Lower lobe of right lung (tissue), 2 donors: ENCODE results near the gene FGD2. TPM values are rescaled to one million over a fixed set of nuclear protein-coding genes. Genes with fewer than 3 reads are reported as not detected.

ENCODE experiments used
- ATAC-seq, 2 donors: fragments of 200-7000 bp; cut with Tn5 transposase; one replicate each; pipeline ENCODE4 v1.9.1; 2020 to 2022; ENCODE audit warnings: mild to moderate bottlenecking in 2 of 2, moderate library complexity in 2 of 2
- DNase-seq: peaks from one replicate; pipeline ENCODE4 v3.0.0-alpha.2; 2020
- H3K27ac ChIP-seq: fragments of 200-600 bp; one replicate; pipeline ENCODE4 v1.8.0; 2022
- H3K27me3 ChIP-seq: fragments of 200-600 bp; one replicate; pipeline ENCODE4 v1.8.0; 2022; ENCODE audit warnings: low read depth
- H3K36me3 ChIP-seq: fragments of 200-600 bp; one replicate; pipeline ENCODE4 v1.8.0; 2022; ENCODE audit warnings: mild to moderate bottlenecking
- H3K4me1 ChIP-seq: fragments of 200-600 bp; one replicate; pipeline ENCODE4 v1.8.0; 2022
- H3K4me3 ChIP-seq: fragments of 200-600 bp; one replicate; pipeline ENCODE4 v1.8.0; 2022; ENCODE audit warnings: mild to moderate bottlenecking
- H3K9me3 ChIP-seq: fragments of 200-600 bp; one replicate; pipeline ENCODE4 v1.8.0; 2022
- intact Hi-C: fragments of 100-400 bp; cut with DNase I; formaldehyde crosslinking; loops from one replicate; pipeline ENCODE4 v1.11.0; 2022
- total RNA-seq: library from RNA; stranded (reverse); fragmentation: NEBNext Ultra II Directional; extraction: Animal tissue kit (Norgen Biotek cat#: 25700); gene quantifications from one replicate; pipeline ENCODE4 v1.2.1, GENCODE V29; 2021
- TF ChIP-seq, protein P1 (sequence below): fragments of 200-600 bp; IDR thresholded peaks from one replicate; pipeline ENCODE4 v1.8.0; 2022; ENCODE audit warnings: antibody characterized with exemption, mild to moderate bottlenecking
- donor health status: DM: no; HTN: yes; CAD: no; lungs with severe emphysema.

FGD2 gene
- total RNA-seq, 1 donor from 2014 or later = 103 TPM

DNA sequence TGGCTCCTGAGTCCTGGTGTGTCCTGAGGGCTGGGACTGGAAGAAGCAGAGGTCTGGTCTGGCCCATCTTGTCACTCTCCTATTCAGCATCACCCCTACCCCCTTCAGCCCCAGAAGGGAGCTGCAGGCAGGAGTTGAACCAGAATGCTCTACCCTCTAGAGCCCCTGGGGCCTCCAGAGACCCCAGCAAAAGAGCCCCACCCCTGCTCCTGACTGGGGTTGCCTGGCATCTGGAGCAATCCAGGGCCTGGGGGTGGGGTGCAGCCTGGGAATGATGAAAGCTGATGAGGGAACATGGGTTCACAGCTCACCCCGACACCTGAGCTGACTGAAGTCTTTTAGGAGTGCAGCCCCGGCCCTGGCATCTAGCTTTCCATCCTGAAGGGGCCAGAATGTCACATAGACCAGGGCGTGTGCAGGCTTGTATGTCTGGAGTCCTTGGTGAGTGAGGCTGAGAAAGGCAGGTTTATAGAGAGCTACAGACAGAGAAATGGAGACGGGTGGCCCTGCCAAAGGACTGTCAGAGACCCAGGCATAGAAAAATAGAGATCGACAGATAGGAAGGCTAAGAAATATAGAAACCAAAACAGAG lies 12.2 kb downstream of the FGD2 start:
- H3K27me3 ChIP-seq = no peaks in the 10 kb centered on the region
- peak in 1 of 2 donors; percentile 3 for ATAC-seq
- intact Hi-C loops = no loop called here

DNA sequence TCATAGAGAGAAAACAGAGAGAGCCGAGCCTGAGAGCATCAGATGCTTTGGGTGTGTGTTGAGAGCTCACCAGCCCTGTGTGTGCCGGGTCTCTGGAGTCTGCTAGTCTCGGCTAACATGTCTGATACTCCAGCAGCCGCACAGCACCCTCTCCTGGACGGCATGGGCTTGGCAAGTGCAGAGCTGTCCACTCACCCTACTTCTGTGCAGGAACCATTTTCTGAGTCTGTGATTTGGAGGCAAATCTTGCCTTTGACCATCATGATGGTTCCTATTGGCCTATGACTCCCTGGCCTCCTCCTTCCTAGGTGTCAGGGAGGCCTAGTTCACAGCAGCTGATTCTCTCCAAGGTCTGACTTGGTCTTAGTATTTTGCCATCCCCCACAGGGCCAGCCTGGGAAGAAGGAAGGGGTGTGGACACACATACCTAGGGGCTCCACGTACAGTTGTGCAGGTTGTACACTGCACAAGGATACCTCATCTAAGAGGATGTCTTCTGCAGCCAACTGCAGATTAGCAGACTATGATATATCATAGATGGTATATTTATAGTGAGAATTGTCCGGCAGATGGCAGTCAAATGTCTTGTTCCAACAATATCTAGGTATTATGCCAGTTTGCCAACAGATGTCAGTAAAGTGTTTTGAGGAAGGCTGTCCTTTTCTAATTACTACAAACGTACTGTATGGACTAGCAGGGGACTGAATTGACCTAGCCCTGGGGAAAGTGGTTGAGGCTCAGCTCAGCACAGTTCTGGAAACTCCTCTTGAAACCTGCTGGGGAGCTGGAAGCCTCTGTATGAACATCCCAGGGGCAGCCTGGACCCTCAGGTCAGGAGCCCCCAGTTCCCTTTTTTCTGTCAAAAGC lies 13.0 kb downstream of the FGD2 start:
- H3K27ac ChIP-seq = peak overlapping the region; percentile 41
- ATAC-seq = peak; percentile 95 to 96

More for the DNA sequence above, 12.2 kb downstream of the FGD2 start:
- no peak overlapping the region for H3K27ac ChIP-seq
- peaks cover 46% of the 10 kb centered on the region for H3K36me3 ChIP-seq
- no peaks in the 10 kb centered on the region for H3K9me3 ChIP-seq
- H3K4me1 ChIP-seq = peaks cover 20% of the 10 kb centered on the region
- DNase-seq = no peak
- H3K4me3 ChIP-seq = no peak overlapping the region
- TF ChIP-seq, protein P1, sequence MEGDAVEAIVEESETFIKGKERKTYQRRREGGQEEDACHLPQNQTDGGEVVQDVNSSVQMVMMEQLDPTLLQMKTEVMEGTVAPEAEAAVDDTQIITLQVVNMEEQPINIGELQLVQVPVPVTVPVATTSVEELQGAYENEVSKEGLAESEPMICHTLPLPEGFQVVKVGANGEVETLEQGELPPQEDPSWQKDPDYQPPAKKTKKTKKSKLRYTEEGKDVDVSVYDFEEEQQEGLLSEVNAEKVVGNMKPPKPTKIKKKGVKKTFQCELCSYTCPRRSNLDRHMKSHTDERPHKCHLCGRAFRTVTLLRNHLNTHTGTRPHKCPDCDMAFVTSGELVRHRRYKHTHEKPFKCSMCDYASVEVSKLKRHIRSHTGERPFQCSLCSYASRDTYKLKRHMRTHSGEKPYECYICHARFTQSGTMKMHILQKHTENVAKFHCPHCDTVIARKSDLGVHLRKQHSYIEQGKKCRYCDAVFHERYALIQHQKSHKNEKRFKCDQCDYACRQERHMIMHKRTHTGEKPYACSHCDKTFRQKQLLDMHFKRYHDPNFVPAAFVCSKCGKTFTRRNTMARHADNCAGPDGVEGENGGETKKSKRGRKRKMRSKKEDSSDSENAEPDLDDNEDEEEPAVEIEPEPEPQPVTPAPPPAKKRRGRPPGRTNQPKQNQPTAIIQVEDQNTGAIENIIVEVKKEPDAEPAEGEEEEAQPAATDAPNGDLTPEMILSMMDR = no peak

DNA sequence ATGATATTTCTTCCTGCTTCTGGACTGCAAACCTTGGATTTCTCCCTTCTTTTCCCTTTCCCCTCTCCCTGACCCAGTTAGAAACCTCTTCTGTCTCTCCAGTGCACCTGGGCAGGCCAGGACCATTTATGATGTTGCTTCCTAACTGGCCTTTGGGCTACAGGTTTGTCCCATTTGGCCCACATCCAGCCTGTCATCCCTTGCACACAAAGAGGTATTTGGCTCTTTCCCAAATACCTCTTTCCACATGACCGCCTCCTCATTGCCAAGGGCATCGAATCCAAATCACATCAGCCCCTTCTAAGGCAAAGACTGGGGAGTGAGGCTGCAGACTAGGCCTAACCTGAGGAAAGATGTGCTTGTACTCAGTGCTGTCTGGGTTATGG lies 13.6 kb downstream of the FGD2 start:
- intact Hi-C loops = no loop called here
- TF ChIP-seq, protein P1 = no peak

More for the DNA sequence above, 13.0 kb downstream of the FGD2 start:
- no peak overlapping the region for H3K4me3 ChIP-seq
- intact Hi-C loops = no loop called here
- no peaks in the 10 kb centered on the region for H3K27me3 ChIP-seq
- TF ChIP-seq, protein P1 = peak; percentile 91
- DNase-seq = peak; percentile 91
- H3K36me3 ChIP-seq = peaks cover 42% of the 10 kb centered on the region
- H3K4me1 ChIP-seq = peaks cover 20% of the 10 kb centered on the region
- H3K9me3 ChIP-seq = no peaks in the 10 kb centered on the region

DNA sequence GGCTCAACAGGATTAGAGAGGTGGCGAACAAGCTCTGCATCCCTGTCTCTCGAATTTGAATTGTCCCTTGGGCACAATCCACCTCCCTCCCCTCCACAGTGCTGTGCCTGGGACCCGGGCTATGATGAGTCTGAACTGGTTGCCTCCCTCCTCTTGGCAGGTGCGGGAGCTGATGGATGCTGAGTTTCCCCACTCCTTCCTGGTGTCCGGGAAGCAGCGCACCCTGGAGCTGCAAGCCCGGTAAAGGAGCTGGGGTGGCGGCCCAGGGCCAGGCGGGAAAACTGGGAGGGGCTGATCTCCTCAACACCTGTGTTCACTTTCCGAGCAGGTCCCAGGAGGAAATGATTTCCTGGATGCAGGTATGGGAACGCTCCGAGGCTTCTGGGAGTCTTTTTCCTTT lies 14.9 kb downstream of the FGD2 start:
- H3K9me3 ChIP-seq = no peaks in the 10 kb centered on the region
- peaks cover 29% of the 10 kb centered on the region for H3K36me3 ChIP-seq
- intact Hi-C loops = loop anchor here (10.0 kb wide), 1 partner anchor 184 kb away; no protein-coding TSS in a partner anchor
- no peak overlapping the region for H3K27ac ChIP-seq
- DNase-seq (no peak), ATAC-seq (no peak)
- TF ChIP-seq, protein P1 = no peak
- no peaks in the 10 kb centered on the region for H3K27me3 ChIP-seq
- peaks cover 26% of the 10 kb centered on the region for H3K4me1 ChIP-seq
- no peak overlapping the region for H3K4me3 ChIP-seq

More for the DNA sequence above, 13.6 kb downstream of the FGD2 start:
- H3K27ac ChIP-seq = peak overlapping the region; percentile 41
- H3K36me3 ChIP-seq = peaks cover 36% of the 10 kb centered on the region
- H3K27me3 ChIP-seq = no peaks in the 10 kb centered on the region
- no peak overlapping the region for H3K4me3 ChIP-seq
- ATAC-seq (no peak), DNase-seq (no peak)
- no peaks in the 10 kb centered on the region for H3K9me3 ChIP-seq
- H3K4me1 ChIP-seq = peaks cover 20% of the 10 kb centered on the region

DNA sequence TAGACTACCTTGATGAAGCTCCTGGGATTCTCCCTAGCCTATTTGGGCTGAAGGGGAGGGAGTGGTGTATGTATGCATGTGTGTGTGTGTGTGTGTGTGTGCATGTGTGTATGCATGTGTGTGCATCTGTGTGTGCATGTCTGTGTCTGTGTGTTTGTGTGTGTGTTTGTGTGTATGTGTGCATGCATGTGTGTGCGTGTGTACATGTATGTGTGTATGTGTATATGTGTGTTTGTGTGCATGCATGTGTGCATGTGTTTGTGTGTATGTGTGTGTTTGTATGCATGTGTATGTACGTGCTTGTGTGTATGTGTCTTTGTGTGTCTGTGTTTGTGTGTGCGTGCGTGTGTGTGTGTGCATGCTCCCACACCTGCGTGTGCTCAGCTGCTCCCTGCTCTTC lies 15.4 kb downstream of the FGD2 start:
- Histone ChIP-seq H3K4me1 (peaks cover 26% of the 10 kb centered on the region), H3K9me3 (no peaks in the 10 kb centered on the region), H3K27me3 (no peaks in the 10 kb centered on the region), H3K27ac (no peak overlapping the region), H3K4me3 (no peak overlapping the region), H3K36me3 (peaks cover 28% of the 10 kb centered on the region)
- TF ChIP-seq, protein P1 = no peak
- DNase-seq = no peak
- no peak for ATAC-seq
- intact Hi-C loops = loop anchor here (10.0 kb wide), 1 partner anchor 184 kb away; no protein-coding TSS in a partner anchor
